NCI-H1417 (cell line): Measurements from ENCODE around the gene ETNK2.
A peak's percentile ranks its signal among the peaks of the same experiment; 100 is the strongest.

Source experiments
- DNase-seq, 3 experiments: peaks; one replicate each; lab custom pipeline; 2025; lab: John Stamatoyannopoulos, UW

The ETNK2 gene

GRCh38 chr1:204147406-204148383, 4.1 kb downstream of the ETNK2 start:
- DNase-seq, result no peak

DNA sequence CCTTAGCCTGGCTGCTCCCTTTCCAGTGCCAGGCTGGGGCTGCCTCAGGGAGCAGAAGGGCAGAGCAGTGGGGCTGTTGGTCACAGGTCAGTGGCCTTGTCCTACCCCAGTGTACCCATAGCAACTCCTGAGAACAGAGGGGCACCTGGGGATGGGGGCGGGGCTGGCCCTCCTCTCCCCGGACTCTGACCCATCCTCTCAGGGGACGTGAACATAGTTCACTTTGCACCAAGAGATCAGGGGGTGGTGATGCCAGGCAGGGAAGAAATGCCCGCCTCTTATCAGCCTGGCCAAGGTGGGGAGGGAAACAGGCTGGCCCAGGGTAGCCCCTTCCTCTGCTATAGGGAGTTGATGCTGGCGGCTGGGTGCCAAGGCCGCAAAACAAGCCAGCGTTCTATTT, 4.9 kb downstream of the ETNK2 start:
- DNase-seq, result no peak

DNA sequence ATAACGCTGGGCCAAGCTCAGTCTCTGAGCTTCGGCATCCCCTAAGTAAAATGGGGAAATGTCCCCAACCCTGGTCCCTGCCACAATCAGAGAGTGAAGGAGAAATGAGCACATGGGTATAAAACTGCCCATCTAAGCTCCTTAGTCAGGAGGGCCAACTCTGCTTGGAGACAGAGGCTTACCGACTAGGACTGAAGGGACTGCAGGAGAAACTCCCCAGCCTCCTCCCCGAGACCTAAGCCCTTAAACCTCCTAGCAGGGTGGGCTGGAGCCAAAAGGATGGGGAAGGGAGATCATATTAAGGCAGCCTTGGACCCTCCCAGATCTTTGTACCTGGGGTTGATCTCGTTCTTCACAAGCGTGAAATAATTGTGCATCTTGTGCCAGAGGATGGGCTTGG, 5.5 kb downstream of the ETNK2 start:
- DNase-seq, result no peak

DNA sequence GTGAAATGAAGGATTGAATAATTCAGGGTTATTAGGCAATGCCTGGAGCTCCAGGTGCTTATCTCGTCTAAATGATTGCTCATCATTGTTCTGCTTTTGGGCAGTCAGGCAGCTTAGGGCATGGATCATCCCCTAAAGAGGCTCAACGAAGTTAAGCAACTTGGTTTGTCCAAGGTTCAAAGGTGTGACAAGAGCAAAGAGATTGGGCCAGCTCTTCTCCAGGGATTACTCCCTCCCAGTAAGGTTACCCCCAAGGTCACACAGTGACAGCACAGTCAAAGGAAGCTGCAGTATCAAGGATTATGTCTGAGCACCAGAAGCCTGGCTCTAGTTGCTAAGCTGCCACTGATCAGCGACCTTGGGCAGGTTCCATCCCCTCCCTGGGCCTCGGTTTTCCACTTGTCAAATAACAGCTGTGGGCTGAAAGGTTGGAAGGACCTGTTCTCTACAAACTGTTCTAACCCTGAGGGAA, 6.8 kb downstream of the ETNK2 start:
- no peak for DNase-seq

DNA sequence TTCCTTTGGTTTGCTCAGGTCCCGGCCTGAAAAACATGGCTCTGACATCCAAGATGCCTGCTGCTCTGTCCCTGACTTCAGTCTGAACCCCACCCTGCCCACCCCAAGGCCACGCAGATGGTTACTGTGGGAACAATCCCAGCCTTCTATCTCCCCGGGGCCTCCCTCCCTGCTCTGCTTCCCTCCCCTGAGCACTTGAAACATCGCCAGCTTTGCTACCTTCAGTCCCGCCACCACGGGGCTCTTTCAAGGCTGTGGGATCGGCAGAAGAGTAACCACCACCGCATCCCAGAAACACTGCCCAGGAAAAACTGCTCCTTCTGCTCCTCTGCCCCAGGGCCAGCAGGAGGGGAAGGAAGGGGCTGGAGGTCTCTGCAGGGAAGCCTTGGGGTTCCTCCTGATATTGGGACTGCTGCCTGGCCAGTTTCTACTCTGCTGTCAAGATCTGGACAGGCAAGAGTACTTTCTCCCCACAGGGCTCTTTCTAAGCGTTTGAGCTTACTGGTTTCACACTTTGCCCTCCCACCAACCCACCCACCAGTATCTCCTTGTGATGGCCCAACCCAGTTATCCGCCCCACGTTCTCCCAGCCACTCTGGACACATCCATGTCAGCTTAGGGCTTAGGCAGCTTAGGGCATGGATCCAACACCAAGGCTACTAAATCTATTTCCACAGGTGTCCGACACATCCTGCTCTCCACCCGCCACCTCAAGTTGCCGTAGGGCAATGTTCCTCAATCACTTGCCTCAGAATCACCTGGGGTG, 8.4 kb downstream of the ETNK2 start:
- DNase-seq, result no peak

DNA sequence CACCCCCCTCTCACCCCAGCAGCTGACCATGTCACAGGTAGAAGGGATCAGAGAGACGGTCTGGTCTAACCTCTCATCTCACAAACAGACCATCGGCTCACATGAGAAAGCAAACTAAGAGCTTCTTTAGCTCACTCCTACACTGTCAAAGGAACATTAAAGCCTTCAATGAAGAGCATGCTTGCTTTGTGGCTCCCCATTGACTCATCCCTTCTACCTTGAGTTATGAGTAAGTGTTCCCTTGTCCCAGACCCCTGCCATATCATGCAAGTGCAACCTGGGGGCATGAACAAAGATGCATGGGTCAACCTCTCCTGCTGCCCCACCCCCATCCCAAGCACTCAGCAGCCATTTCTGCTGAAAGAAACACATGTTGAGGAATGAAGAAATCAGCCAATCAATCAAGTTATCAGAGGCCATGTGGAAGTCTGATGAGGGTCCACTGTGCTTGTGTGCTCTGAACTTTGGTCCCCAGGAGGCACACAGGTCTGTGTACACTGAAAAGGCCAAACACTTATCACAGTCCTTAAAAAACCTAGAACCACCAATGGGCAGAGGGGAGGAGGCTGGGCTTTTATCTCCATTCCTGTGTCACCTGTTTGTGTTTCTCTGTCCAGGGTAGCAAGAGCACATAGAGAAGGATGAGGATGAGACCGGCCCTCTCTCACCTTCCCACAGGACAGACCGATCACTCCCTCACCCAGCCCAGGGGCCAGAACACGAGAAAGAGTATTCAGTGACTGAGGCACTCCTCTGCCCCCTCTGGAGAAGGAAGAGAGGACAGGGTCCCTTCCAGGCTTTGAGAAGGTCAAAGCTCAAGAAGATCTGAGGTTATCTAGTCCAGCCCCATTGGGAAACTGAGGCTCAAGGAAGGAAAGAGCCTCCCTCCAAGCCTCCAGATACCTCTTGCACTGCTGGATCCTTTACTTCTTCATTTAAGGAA, 9.5 kb downstream of the ETNK2 start:
- no peak for DNase-seq

DNA sequence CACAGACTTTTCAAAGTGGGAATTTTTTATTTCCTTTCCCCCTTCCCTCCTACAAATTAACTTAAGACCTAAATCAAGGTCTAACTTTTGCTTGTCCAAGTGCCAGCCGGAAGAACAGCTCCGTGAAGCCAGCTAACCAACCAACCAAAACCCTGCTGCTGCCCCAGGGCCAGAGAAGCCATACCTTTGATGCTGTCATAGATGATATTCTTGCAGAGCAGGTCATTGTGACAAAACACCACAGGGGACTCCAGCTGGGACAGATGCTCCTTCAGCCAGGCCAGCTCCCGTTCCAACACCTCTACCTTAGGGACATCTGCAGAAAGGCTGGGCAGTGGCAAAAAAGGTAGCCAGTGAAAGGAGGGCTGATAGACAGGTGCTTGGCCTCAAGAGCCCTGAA, 10.7 kb downstream of the ETNK2 start:
- no peak for DNase-seq

GRCh38 chr1:204139952-204140351, 11.9 kb downstream of the ETNK2 start:
- DNase-seq, result no peak

- no peak for DNase-seq
Measured at GRCh38 chr1:204139088-204139487, 12.8 kb downstream of the ETNK2 start.

DNA sequence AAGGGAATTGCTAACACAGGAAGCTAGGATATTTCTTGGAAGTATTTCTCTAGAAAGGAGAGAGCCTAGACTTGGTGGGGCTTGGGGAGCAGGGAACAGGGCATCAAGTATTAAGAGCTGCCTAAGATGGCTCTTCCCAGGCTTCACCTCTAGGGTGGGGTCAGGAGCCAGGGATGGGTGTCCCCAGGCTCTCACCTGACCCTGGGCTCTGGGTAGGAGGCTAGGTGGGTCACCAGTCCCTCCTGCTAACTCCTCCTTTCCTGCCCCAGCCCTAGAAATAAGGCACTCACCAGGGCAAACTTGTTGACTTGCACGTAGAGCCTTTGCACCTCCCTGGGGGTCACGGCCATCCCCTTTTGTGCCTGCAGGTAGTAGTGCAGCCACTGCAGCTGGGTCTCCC, 15.0 kb downstream of the ETNK2 start:
- DNase-seq, result no peak

GRCh38 chr1:204134103-204134502, 17.7 kb downstream of the ETNK2 start:
- DNase-seq, result no peak

- DNase-seq, result no peak
Measured at GRCh38 chr1:204132718-204133117, 19.1 kb downstream of the ETNK2 start.

GRCh38 chr1:204131978-204132377, 19.9 kb downstream of the ETNK2 start:
- no peak for DNase-seq

DNA sequence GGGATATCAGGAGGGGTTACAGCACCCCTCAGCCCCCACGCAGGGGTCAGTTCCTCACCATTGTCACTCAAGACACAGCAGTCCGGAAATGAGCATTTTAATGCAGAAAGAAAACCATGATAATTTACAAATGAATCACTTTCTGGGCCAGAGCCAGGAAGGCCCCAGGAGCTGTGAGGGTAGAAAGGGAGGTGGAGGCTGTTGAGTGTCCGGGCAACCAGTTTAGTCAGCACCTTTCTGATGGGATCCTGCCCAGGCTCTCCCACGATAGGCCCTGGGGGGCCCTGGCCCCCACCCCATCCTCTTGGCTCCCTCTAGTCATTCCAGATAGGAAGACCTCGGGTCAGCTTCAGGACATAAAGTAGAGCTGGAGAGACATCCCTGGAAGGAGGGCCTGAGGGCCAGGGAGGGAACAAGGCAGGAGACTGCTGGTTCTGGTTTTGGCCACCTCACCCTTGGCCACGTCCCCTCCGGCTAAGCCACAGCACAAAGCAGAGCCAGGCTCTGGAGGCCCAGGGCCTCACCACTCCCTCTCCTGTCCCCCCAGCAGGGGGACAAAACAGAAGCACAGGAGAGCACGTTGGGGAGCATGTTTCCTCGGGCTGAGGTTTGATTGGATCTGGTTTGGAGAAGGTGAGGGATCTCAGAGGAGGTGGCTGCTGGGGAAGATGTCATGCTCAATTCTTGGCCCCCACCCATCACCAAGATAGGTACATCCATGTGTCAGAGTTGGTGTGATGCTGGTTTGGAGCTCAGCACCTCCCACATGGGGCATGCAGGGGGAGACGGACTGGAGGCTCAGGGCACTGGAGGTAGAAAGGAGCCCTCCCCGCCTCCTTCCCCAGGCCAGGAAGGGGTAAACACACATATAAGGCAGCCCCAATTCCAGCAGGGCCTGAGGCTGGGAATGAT, 20.6 kb downstream of the ETNK2 start:
- DNase-seq, result peak in 1 of 3 experiments; percentile 39

GRCh38 chr1:204130178-204130577, 21.7 kb downstream of the ETNK2 start:
- peak in 2 of 3 experiments; percentile 75 to 90 for DNase-seq

- DNase-seq, result peak; percentile 78 to 87 (median 78)
Measured at GRCh38 chr1:204128964-204129896, 22.6 kb downstream of the ETNK2 start.

DNA sequence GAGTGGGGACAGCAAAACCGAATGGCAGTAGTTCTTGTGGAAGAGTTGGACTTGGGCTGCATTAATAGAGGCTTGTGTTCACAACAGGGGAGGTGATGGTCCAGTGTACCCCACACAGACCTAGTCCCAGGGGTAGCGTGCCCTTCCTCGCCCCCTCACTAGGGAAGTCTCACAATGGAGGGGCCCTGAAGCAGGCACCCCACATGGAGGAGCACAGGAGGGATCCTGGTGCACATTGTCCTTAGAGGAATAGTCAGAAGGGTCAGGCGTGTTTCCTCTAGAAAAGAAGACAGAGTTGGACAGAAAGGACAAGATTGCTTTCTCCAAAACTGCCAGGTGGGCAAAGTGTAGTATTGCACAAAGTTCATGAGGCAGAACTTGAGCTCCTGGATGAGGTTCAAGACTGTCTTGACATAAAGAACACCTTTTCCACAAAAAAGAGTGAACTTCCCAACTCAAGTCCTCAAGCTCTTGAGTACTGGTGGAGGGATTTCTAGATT, 23.3 kb downstream of the ETNK2 start:
- no peak for DNase-seq

- DNase-seq, result peak; percentile 57 to 85 (median 81)
Measured at GRCh38 chr1:204127597-204128242, 24.1 kb downstream of the ETNK2 start.

GRCh38 chr1:204126956-204127355, 24.9 kb downstream of the ETNK2 start:
- no peak for DNase-seq
